RWPE1 (cell line): ENCODE measurements around the gene TBX15.

ENCODE experiments used
- CTCF ChIA-PET: fragments of 350-600 bp; sonication (Branson Sonifier 250); formaldehyde crosslinking; extraction: SDS; loops from one replicate; lab custom pipeline; 2021; lab: Yijun Ruan, JAX
- POLR2A ChIA-PET: fragments of 400-600 bp; formaldehyde crosslinking; extraction: SDS; loops from one replicate; lab custom pipeline; 2020; ENCODE audit warnings: antibody characterized with exemption; ENCODE audit not compliant: low non-redundant PET; lab: Yijun Ruan, JAX
- DNase-seq: peaks from one replicate; pipeline ENCODE4 v3.0.0; 2012; ENCODE audit warnings: low spot score
- H3K27ac ChIP-seq: fragments of 450-650 bp; 2 replicates; pipeline ENCODE4 v1.5.1; 2017
- CTCF ChIP-seq: fragments of 450-650 bp; conservative IDR thresholded peaks from 2 replicates; pipeline ENCODE4 v1.5.1; 2017; ENCODE audit warnings: low read depth, mild to moderate bottlenecking

The TBX15 gene

DNA sequence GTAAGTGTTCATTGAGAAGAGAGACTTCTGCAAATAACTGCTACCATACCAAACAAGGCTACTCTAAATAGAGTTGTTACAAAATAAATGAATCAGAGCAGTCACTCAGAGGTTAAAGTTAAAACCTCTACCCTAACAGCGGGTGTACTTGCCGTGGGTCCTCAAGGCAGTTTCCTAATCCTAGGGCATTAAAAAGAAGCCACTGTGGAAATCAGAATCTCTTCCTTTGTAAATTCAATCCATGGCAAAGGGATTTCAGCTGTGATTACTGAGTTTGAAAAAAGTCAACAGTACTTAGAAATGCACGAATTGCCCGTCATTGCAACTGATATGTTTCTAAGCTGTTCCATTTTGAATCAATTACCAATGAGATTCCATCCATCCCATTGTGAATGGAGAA, 13.5 kb downstream of the TBX15 start:
- no peak for DNase-seq
- no peak overlapping the region for H3K27ac ChIP-seq
- no peak for TF ChIP-seq CTCF
- CTCF ChIA-PET: no interaction called here
- POLR2A ChIA-PET: no interaction called here

DNA sequence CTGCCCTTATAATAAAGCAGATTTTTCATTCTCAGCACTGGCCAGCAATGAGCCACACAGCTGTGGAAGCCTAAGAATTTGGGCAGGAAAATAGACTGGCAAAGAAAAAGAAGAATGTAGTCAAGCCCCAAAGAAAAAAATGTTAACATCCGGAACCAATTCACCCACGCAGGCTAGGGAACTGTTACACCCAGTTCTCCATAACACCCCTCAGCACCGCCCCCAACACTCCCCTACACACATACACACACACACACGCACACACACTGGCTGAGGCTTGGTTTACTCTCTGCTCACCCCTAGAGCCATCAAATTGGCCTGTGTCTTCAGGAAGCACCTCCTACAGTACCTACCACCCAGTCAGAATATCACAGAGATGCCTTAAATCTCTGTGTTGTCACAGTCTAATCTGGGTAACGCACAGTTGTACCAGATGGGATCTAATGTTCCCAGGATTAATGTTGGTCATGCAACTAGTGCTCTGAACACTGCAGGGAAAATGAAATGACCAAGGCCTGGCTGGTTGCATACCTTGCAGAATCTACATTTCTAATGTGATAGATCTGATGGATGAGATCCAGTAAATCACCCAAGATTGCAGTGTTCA, 14.5 kb downstream of the TBX15 start:
- ChIA-PET POLR2A (no interaction called here), CTCF (interaction anchor here (0.6 kb wide), 1 partner anchor 1031 kb away, joined by 3 read pairs; no protein-coding TSS in a partner anchor)
- no peak for DNase-seq
- TF ChIP-seq CTCF: no peak
- H3K27ac ChIP-seq: no peak overlapping the region

DNA sequence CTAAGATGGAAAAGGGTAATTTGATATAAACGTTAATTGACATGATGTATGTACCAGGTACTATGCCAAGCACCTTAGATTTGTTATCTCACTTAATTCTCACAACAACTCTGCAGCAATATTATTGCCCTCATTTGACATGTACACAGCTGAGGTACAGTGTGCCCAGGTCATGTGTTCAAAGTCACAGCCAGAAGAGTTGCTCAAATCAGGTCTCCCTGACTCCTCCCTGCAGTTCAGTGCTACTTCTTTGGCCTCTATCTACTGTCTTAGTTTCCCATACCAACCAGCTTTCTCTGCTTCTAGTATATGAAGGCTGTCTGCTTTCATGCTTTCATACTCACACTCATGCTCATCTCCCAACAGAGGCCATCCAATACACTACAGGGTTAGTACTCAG, 15.1 kb downstream of the TBX15 start:
- TF ChIP-seq CTCF: no peak
- no peak overlapping the region for H3K27ac ChIP-seq
- no peak for DNase-seq
- CTCF ChIA-PET: no interaction called here
- POLR2A ChIA-PET: no interaction called here

GRCh38 chr1:118970451-118970850, 17.7 kb downstream of the TBX15 start:
- DNase-seq: no peak
- no peak for TF ChIP-seq CTCF
- ChIA-PET POLR2A (no interaction called here), CTCF (no interaction called here)
- H3K27ac ChIP-seq: no peak overlapping the region

DNA sequence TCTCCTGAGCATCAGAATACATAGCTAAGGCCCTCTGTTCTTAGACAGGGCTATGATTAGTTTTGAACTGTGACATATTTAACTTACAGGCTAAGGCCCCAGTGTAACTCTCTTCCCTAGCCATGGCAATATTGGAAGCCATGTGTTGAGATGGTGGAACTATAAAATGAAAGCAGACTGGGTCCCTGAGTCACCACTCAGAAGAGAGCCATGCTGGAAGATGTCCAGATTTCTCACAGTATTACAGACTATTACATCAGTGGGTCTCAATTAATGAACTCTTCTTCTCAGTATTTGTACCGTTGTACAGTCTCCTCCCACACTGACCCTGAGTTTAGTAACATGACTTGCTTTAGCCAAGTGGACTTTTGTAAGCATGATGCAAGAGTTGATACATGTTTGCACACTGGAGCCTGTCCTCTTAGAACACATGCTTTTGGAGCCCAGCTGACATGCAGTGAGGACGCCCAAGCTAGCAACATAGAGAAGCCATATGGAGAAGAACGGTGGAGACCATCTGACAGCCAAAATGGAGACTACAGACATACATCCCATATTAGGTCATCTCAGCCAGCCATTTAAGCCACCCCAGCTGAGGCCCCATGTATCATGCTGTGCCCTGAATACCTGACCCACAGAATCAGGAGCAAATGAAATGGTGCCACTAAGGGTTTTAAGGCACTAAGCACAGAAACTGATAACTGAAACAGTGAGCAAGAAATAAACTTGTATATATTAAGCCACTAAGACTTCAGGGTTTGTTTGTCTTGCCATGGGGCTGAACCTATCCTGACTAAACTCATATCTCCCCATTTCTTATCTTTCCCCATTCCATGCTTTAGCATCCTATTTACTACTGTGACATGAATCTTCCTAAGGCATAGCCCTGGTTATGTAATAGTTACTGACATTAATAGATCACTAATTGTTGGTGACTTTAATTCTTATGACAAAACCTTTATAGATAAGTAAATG, 24.4 kb downstream of the TBX15 start:
- no peak overlapping the region for H3K27ac ChIP-seq
- ChIA-PET CTCF (no interaction called here), POLR2A (no interaction called here)
- peak; percentile 31 for DNase-seq
- TF ChIP-seq CTCF: no peak

GRCh38 chr1:118963138-118963455, 25.0 kb downstream of the TBX15 start:
- TF ChIP-seq CTCF: no peak
- no peak overlapping the region for H3K27ac ChIP-seq
- CTCF ChIA-PET: no interaction called here
- POLR2A ChIA-PET: no interaction called here
- DNase-seq: no peak
